A673 (cell line): ENCODE measurements around the gene CLDN20.

ENCODE experiments used
- EZH2 ChIP-seq: fragments of 200-600 bp; sonication (generic); IDR thresholded peaks from 2 replicates; pipeline ENCODE4 v1.6.1; 2017; ENCODE audit warnings: borderline replicate concordance, low read depth, mild to moderate bottlenecking, mixed read lengths, antibody characterized with exemption, low read length; ENCODE audit not compliant: poor library complexity, severe bottlenecking
- TF ChIP-seq, protein P1 (sequence below): fragments of 300-800, 200-600 bp; sonication (generic); conservative IDR thresholded peaks from 2 replicates; pipeline ENCODE4 v1.5.1; 2017; ENCODE audit warnings: low read depth, mild to moderate bottlenecking, antibody characterized with exemption, low read length, moderate library complexity, mixed read lengths

DNA sequence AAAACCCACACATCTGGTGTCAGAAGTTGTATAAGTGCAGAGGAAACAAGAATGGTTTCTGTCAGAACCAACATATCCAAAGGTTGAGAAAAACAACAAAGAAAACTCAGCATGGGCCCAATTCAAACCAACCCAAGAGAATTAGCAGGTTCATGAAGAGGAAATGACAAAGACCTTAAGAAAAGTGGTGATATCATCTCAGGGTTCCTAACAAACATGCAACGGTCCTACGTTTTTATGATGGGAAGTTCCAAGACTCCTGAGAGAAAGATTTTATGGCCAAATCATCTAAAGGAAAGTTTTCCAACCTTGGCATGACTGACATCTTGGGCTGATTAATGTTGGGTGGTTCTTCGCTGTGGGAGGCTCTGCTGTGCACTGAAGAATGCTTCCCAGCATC, 27.5 kb downstream of the CLDN20 start:
- TF ChIP-seq, protein P1, sequence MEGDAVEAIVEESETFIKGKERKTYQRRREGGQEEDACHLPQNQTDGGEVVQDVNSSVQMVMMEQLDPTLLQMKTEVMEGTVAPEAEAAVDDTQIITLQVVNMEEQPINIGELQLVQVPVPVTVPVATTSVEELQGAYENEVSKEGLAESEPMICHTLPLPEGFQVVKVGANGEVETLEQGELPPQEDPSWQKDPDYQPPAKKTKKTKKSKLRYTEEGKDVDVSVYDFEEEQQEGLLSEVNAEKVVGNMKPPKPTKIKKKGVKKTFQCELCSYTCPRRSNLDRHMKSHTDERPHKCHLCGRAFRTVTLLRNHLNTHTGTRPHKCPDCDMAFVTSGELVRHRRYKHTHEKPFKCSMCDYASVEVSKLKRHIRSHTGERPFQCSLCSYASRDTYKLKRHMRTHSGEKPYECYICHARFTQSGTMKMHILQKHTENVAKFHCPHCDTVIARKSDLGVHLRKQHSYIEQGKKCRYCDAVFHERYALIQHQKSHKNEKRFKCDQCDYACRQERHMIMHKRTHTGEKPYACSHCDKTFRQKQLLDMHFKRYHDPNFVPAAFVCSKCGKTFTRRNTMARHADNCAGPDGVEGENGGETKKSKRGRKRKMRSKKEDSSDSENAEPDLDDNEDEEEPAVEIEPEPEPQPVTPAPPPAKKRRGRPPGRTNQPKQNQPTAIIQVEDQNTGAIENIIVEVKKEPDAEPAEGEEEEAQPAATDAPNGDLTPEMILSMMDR, result no peak
- TF ChIP-seq EZH2, result no peak
